Stomach (tissue), 9 donors: ENCODE data around the gene CRIM1. TPM values are rescaled to one million over a fixed set of nuclear protein-coding genes. Genes with fewer than 3 reads are reported as not detected.
A peak's percentile ranks its signal among the peaks of the same experiment; 100 is the strongest.

Experiments
- DNase-seq, 2 donors: peaks; one replicate each; pipeline versions ENCODE4 v3.0.0 to v3.0.0-alpha.2; 2013 to 2019
- H3K27ac ChIP-seq, 5 donors: fragments of 200-600 bp in 4 of 5; sonication (generic) in 4 of 5; one replicate each; pipeline ENCODE4 v1.5.1; 2013 to 2019; ENCODE audit warnings: mild to moderate bottlenecking in 1 of 5, moderate library complexity in 1 of 5
- H3K27me3 ChIP-seq, 3 donors: fragments of 200-600 bp; sonication (generic); one replicate each; pipeline ENCODE4 v1.5.1; 2017 to 2019; ENCODE audit warnings: mixed run types in 1 of 3
- H3K36me3 ChIP-seq, 4 donors: fragments of 200-600 bp; sonication (generic); 1 replicate in 3 of 4; 2 replicates in 1 of 4; pipeline ENCODE4 v1.5.1; 2016 to 2019
- H3K4me1 ChIP-seq, 4 donors: fragments of 200-600 bp; sonication (generic); one replicate each; pipeline ENCODE4 v1.5.1; 2016 to 2019
- H3K4me3 ChIP-seq, 4 donors: fragments of 200-600 bp; sonication (generic) in 3 of 4; one replicate each; pipeline ENCODE4 v1.5.1; 2016 to 2019; ENCODE audit warnings: mild to moderate bottlenecking in 1 of 4
- H3K9me3 ChIP-seq, 4 donors: fragments of 200-600 bp; sonication (generic); one replicate each; pipeline ENCODE4 v1.5.1; 2016 to 2019
- EP300 ChIP-seq: sonication (generic); formaldehyde crosslinking; IDR thresholded peaks from one replicate; pipeline ENCODE4 v1.6.1; 2017; ENCODE audit warnings: antibody characterized with exemption
- POLR2A ChIP-seq, 4 donors: fragments of 450-650 bp; IDR thresholded peaks; one replicate each; pipeline ENCODE4 v1.6.1; 2016; ENCODE audit warnings: antibody characterized with exemption in 4 of 4, control low read depth in 2 of 4, mild to moderate bottlenecking in 1 of 4, moderate library complexity in 1 of 4
- POLR2AphosphoS5 ChIP-seq, 3 donors: sonication (generic); formaldehyde crosslinking; IDR thresholded peaks; one replicate each; pipeline ENCODE4 v1.6.1; 2016; ENCODE audit warnings: antibody characterized with exemption in 3 of 3
- WGBS, 5 donors: extraction: QIAGEN DNeasy Blood & Tissue Kit in 3 of 5; methylation state at CpG; one replicate each; pipeline versions ENCODE4 v1.1.5 to v1.1.7; 2013 to 2018; 5-methylcytosine and 5-hydroxymethylcytosine counted together
- intact Hi-C: fragments of 100-400 bp; cut with DNase I; formaldehyde crosslinking; loops from one replicate; pipeline ENCODE4 v1.15.1; 2023; ENCODE audit warnings: low total_unique reads
- polyA plus RNA-seq, 3 donors: library from polyadenylated mRNA; stranded (reverse); fragments of 200-250 nt; gene quantifications; one replicate each; pipeline ENCODE4 v1.2.3, GENCODE V29; 2013
- total RNA-seq, 5 donors: library from RNA; depleted of rRNA; stranded (reverse); fragments of >200 nt; gene quantifications; one replicate each; pipeline versions ENCODE4 v1.1.0 to v1.2.3, GENCODE V29; 2014 to 2016
- TF ChIP-seq, protein P1 (sequence below), 7 experiments: fragments of 450-650 bp in 4 of 7; fragments of 200-600 bp in 3 of 7; sonication (generic) in 3 of 7; IDR thresholded peaks; one replicate each; pipeline ENCODE4 v1.5.1; 2016 to 2019; ENCODE audit warnings: antibody characterized with exemption in 7 of 7, control low read depth in 2 of 7, mild to moderate bottlenecking in 1 of 7
- donor health status: healthy with polysubstance abuse.
- donor health status: Bipolar disorder and iron deficiency.
- donor health status: healthy.

CRIM1 gene
- total and polyA plus RNA-seq, 8 donors = 3.1 to 158 (median 50.7) TPM

DNA sequence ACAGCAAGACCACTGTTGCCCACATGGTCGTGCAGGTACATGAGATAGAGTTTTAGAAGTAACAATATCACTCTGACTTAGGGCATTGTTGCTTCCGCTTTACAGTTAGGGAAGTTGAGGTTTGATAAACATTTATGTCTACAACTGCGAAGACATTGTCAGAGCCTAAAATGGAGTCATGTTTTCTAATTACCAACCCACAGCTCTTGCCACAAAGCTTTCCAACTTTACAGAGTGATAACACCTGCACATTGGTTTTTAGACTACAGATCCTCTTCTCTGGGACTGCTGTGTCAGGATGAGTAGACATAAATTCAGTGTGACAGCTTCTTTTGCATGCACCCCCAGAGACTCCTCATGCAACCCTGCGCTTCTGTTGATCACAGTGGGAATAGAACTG is 123.4 kb downstream of the CRIM1 start:
- peak overlapping the region in 4 of 5 donors; percentile 17 to 57 (median 36) for H3K27ac ChIP-seq
- WGBS, 5 donors = 43 to 89% (median 62%) methylated on average over 4 of the region's 4 CpGs
- TF ChIP-seq, protein P1, sequence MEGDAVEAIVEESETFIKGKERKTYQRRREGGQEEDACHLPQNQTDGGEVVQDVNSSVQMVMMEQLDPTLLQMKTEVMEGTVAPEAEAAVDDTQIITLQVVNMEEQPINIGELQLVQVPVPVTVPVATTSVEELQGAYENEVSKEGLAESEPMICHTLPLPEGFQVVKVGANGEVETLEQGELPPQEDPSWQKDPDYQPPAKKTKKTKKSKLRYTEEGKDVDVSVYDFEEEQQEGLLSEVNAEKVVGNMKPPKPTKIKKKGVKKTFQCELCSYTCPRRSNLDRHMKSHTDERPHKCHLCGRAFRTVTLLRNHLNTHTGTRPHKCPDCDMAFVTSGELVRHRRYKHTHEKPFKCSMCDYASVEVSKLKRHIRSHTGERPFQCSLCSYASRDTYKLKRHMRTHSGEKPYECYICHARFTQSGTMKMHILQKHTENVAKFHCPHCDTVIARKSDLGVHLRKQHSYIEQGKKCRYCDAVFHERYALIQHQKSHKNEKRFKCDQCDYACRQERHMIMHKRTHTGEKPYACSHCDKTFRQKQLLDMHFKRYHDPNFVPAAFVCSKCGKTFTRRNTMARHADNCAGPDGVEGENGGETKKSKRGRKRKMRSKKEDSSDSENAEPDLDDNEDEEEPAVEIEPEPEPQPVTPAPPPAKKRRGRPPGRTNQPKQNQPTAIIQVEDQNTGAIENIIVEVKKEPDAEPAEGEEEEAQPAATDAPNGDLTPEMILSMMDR (IDR thresholded peaks at IDR 0.05) = no peak
- TF ChIP-seq EP300 = no peak
- TF ChIP-seq POLR2AphosphoS5 (IDR thresholded peaks at IDR 0.05) = no peak
- no peak for TF ChIP-seq POLR2A (IDR thresholded peaks at IDR 0.05)
- DNase-seq = no peak
- intact Hi-C loops = no loop called here
- no peak overlapping the region for H3K4me3 ChIP-seq
- H3K9me3 ChIP-seq = peaks cover 4 to 26% (median 14%) of the 10 kb centered on the region in 4 donors
- H3K4me1 ChIP-seq = peaks cover 0 to 43% (median 17%) of the 10 kb centered on the region in 4 donors
- peaks cover 24 to 51% (median 43%) of the 10 kb centered on the region in 4 donors for H3K36me3 ChIP-seq
- no peaks in the 10 kb centered on the region for H3K27me3 ChIP-seq

DNA sequence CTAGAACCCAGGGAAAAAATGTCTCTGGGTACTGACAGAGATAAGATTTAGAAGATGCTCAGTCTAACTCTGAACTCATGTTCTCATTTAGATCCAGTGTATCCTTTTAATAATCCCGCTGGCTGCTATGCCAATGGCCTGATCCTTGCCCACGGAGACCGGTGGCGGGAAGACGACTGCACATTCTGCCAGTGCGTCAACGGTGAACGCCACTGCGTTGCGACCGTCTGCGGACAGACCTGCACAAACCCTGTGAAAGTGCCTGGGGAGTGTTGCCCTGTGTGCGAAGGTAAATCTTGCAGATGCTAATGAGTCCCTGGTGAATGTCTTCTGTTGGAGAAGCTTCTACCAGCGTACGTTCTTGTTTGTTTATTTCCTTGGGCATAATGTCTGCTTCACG is 123.8 kb downstream of the CRIM1 start:
- TF ChIP-seq, protein P1 (IDR thresholded peaks at IDR 0.05) = no peak
- no peak for TF ChIP-seq POLR2AphosphoS5 (IDR thresholded peaks at IDR 0.05)
- no peak for TF ChIP-seq EP300
- no peak for TF ChIP-seq POLR2A (IDR thresholded peaks at IDR 0.05)
- peak overlapping the region in 1 of 5 donors; percentile 57 for H3K27ac ChIP-seq
- intact Hi-C loops = no loop called here

DNA sequence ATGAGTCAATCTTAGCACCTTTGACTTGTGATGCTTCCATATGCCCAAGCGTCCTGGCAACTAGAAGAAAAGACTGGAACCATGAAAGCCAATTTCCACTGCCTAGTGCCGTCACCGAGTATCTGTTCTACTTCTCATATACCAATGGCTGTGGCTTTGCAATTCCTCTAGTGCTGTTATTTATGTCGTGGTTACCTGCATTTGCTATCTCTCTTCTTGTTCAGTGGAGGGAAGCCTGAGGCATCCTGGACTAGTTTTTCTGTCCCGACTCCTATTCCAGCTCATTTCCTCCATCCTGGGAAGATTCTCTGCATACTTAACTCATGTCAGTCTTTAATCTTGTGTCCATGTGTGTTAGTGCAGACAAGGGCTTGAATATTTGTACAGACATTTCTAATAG is 124.5 kb downstream of the CRIM1 start:
- Histone ChIP-seq H3K9me3 (peaks cover 0 to 15% (median 9%) of the 10 kb centered on the region in 4 donors), H3K4me3 (no peak overlapping the region), H3K27ac (peak overlapping the region in 1 of 5 donors; percentile 3), H3K36me3 (peaks cover 24 to 52% (median 43%) of the 10 kb centered on the region in 4 donors), H3K4me1 (peaks cover 8 to 49% (median 21%) of the 10 kb centered on the region in 4 donors), H3K27me3 (no peaks in the 10 kb centered on the region)
- TF ChIP-seq EP300 (no peak), POLR2AphosphoS5 (IDR thresholded peaks at IDR 0.05) (no peak), POLR2A (IDR thresholded peaks at IDR 0.05) (no peak)
- TF ChIP-seq, protein P1 (IDR thresholded peaks at IDR 0.05) = no peak
- 86 to 94% (median 92%) methylated on average over 5 of the region's 5 CpGs for WGBS, 5 donors
- DNase-seq = no peak
- intact Hi-C loops = no loop called here

More for the DNA sequence above, 123.8 kb downstream of the CRIM1 start:
- no peak for DNase-seq
- no peak overlapping the region for H3K4me3 ChIP-seq
- H3K9me3 ChIP-seq = peaks cover 3 to 21% (median 12%) of the 10 kb centered on the region in 4 donors
- H3K27me3 ChIP-seq = no peaks in the 10 kb centered on the region
- peaks cover 2 to 43% (median 18%) of the 10 kb centered on the region in 4 donors for H3K4me1 ChIP-seq
- 93 to 98% (median 97%) methylated on average over 16 of the region's 16 CpGs for WGBS, 5 donors
- H3K36me3 ChIP-seq = peaks cover 24 to 52% (median 43%) of the 10 kb centered on the region in 4 donors

DNA sequence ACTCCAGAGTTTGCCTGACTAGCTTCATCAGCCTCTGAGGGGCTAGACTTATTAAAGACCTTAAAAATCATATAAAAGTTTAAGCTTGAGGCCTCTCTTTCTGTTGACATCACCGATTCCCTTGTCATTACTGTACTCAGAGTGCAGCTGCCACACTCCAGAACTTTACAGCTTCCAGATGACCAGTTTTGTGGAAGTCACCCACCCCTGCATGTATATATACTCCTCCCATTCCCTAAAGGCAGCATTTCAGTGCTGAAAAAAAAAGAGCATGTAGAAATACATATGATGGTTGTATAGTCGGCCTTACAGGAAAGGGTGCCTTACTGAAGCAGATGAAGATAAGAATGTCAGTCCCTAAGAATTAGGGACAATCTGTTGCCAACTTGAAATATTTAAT is 125.1 kb downstream of the CRIM1 start:
- TF ChIP-seq EP300 (no peak), POLR2A (IDR thresholded peaks at IDR 0.05) (no peak), POLR2AphosphoS5 (IDR thresholded peaks at IDR 0.05) (no peak)
- TF ChIP-seq, protein P1 (IDR thresholded peaks at IDR 0.05) = no peak
- H3K4me3 ChIP-seq = no peak overlapping the region
- no peaks in the 10 kb centered on the region for H3K27me3 ChIP-seq
- peaks cover 24 to 52% (median 43%) of the 10 kb centered on the region in 4 donors for H3K36me3 ChIP-seq
- peaks cover 0 to 9% (median 6%) of the 10 kb centered on the region in 4 donors for H3K9me3 ChIP-seq
- intact Hi-C loops = no loop called here
- DNase-seq = no peak
- H3K4me1 ChIP-seq = peaks cover 14 to 56% (median 28%) of the 10 kb centered on the region in 4 donors
- H3K27ac ChIP-seq = peak overlapping the region in 1 of 5 donors; percentile 3
- WGBS, 5 donors = 85 to 95% (median 92%) methylated on average over 2 of the region's 2 CpGs
